Upper lobe of left lung (tissue), 6 donors: ENCODE results near the gene N4BP2. TPM values are rescaled to one million over a fixed set of nuclear protein-coding genes. Genes with fewer than 3 reads are reported as not detected.

Experiments used
- ATAC-seq, 2 donors: fragments of 200-7000 bp; cut with Tn5 transposase; one replicate each; pipeline ENCODE4 v1.9.1; 2022; ENCODE audit warnings: mild to moderate bottlenecking in 2 of 2, moderate library complexity in 2 of 2; ENCODE audit not compliant: low FRiP score in 2 of 2
- DNase-seq, 2 donors: peaks; one replicate each; pipeline ENCODE4 v3.0.0-alpha.2; 2019 to 2020
- H3K27ac ChIP-seq, 4 donors: fragments of 200-600 bp; sonication (generic); one replicate each; pipeline ENCODE4 v1.5.1; 2016 to 2019
- H3K27me3 ChIP-seq, 4 donors: fragments of 200-600 bp; sonication (generic); one replicate each; pipeline ENCODE4 v1.5.1; 2017 to 2019
- H3K36me3 ChIP-seq, 4 donors: fragments of 200-600 bp; sonication (generic); one replicate each; pipeline ENCODE4 v1.5.1; 2016 to 2019
- H3K4me1 ChIP-seq, 4 donors: fragments of 200-600 bp; sonication (generic); one replicate each; pipeline ENCODE4 v1.5.1; 2018 to 2019
- H3K4me3 ChIP-seq, 4 donors: fragments of 200-600 bp; sonication (generic); one replicate each; pipeline ENCODE4 v1.5.1; 2017 to 2019; ENCODE audit warnings: mild to moderate bottlenecking in 2 of 4, moderate library complexity in 1 of 4
- H3K9me3 ChIP-seq, 4 donors: fragments of 200-600 bp; sonication (generic); one replicate each; pipeline ENCODE4 v1.5.1; 2018 to 2019
- CTCF ChIP-seq, 6 experiments: fragments of 450-650 bp in 4 of 6; fragments of 200-600 bp in 2 of 6; sonication (generic) in 2 of 6; IDR thresholded peaks; one replicate each; pipeline ENCODE4 v1.5.1; 2016 to 2019; ENCODE audit warnings: antibody characterized with exemption in 6 of 6
- EP300 ChIP-seq, 4 donors: sonication (generic); formaldehyde crosslinking; IDR thresholded peaks; one replicate each; pipeline ENCODE4 v1.5.1; 2017; ENCODE audit warnings: antibody characterized with exemption in 4 of 4, control low read depth in 2 of 4
- POLR2A ChIP-seq, 4 donors: fragments of 450-650 bp; IDR thresholded peaks; one replicate each; pipeline ENCODE4 v1.5.1; 2016 to 2017; ENCODE audit warnings: antibody characterized with exemption in 4 of 4, mild to moderate bottlenecking in 2 of 4
- POLR2AphosphoS5 ChIP-seq, 2 donors: sonication (generic); formaldehyde crosslinking; IDR thresholded peaks; one replicate each; pipeline ENCODE4 v1.5.1; 2017; ENCODE audit warnings: antibody characterized with exemption in 2 of 2
- WGBS, 2 donors: methylation state at CpG; one replicate each; pipeline ENCODE4 v1.1.5; 2017 to 2018; 5-methylcytosine and 5-hydroxymethylcytosine counted together
- total RNA-seq, 6 donors: library from RNA; depleted of rRNA in 4 of 6; stranded (reverse); fragments of >200 nt in 4 of 6; gene quantifications; one replicate each; pipeline versions ENCODE4 v1.1.0 to v1.2.1, GENCODE V29; 2016 to 2021
- donor health status: DM: no; HTN: no; CAD: no; lungs with moderate emphysema.
- donor health status: DM: no; HTN: yes; CAD: no; lungs with severe emphysema.

The N4BP2 gene
- total RNA-seq, 6 donors from 2014 or later: 7.1 to 29.3 (median 9.1) TPM

DNA sequence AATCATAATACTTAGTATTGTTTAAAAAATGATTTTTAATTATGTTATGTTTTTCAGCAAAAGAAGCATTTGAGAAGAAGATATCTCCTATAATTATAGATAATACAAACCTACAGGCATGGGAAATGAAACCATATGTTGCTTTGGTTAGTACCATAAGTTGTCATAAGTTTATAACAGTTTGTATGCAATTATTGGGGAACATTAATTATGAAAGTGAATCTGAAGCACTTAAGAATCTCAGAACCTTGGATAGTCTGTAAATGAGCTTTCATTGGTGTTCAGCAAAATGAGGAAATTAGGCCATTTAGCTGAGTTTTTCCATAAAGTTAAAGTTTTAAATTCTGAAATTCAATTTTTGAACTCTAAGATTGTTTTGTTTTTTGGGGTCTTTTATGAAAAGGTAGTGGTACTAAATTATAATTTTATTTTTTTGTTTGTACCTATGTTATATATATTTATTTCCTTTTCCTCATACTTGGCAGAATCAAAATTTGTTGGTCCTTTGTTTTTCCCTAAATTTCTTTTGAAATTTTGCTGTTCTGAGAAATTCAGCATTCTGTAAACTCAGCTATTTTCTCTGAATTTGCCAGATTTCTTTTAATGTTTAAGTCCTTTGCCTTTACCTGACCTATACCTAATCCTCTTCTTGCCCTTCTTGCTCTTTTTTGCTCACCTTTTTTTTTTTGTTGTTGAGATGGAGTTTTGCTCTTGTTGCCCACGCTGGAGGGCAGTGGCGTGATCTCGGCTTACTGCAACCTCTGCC is 55.6 kb downstream of the N4BP2 start:
- peaks cover 0 to 9% (median 2%) of the 10 kb centered on the region in 4 donors for H3K36me3 ChIP-seq
- no peaks in the 10 kb centered on the region for H3K9me3 ChIP-seq
- TF ChIP-seq POLR2AphosphoS5 (IDR thresholded peaks at IDR 0.05) (no peak), EP300 (IDR thresholded peaks at IDR 0.05) (no peak), POLR2A (IDR thresholded peaks at IDR 0.05) (no peak), CTCF (IDR thresholded peaks at IDR 0.05) (no peak)
- H3K27me3 ChIP-seq: no peaks in the 10 kb centered on the region
- no peak for DNase-seq
- no peak overlapping the region for H3K27ac ChIP-seq
- WGBS, 2 donors: 98% methylated on average over 3 of the region's 3 CpGs
- H3K4me3 ChIP-seq: no peak overlapping the region
- H3K4me1 ChIP-seq: no peaks in the 10 kb centered on the region
- ATAC-seq: no peak

DNA sequence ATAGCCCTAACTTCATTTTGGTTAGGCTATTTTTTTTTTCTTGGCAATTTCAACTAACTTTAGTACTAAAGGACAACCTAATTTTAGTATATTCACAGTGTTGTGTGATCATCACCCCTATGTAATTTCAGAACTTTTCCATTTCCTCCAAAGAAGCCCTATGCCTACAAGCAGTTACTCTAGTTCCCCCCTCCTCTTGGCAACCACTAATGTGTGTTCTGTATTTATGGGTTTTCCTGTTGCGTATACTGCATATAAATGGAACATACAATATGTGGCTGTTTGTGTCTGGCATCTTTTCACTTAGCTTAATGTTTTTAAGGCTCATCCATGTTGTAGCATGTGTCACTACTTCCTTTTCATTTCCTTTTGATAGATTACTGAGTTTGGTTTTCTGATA is 57.6 kb downstream of the N4BP2 start:
- peaks cover 0 to 9% (median 0%) of the 10 kb centered on the region in 4 donors for H3K36me3 ChIP-seq
- no peaks in the 10 kb centered on the region for H3K27me3 ChIP-seq
- no peaks in the 10 kb centered on the region for H3K4me1 ChIP-seq
- ATAC-seq (no peak), DNase-seq (no peak)
- no peaks in the 10 kb centered on the region for H3K9me3 ChIP-seq
- TF ChIP-seq POLR2A (IDR thresholded peaks at IDR 0.05): no peak
- TF ChIP-seq EP300 (IDR thresholded peaks at IDR 0.05): no peak
- no peak for TF ChIP-seq POLR2AphosphoS5 (IDR thresholded peaks at IDR 0.05)
- WGBS, 2 donors: 65 to 100% methylated on average over 1 of the region's 1 CpG
- H3K4me3 ChIP-seq: no peak overlapping the region
- H3K27ac ChIP-seq: no peak overlapping the region

DNA sequence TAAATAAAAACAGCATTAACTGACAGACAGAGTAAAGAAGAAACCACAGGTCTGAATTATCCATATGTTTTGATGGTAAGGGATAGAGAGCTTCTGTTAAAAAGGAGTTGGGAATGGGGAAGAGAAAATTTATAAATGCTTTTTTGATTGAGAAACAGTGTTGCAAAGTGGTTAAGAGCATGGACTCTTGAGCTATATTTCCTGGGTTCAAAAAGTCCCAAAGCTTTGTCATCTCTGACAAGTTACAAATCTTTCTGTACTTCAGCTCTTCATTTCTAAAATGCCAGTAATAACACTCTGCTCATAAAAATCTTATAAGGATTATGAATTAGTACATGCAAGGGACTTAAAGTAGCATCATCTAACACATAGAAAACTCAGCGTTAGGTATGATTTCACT is 62.2 kb downstream of the N4BP2 start:
- WGBS, 2 donors: 83 to 86% methylated on average over 1 of the region's 1 CpG
- Histone ChIP-seq H3K27me3 (no peaks in the 10 kb centered on the region), H3K36me3 (no peaks in the 10 kb centered on the region), H3K27ac (no peak overlapping the region), H3K4me1 (peaks cover 0 to 3% (median 0%) of the 10 kb centered on the region in 4 donors), H3K4me3 (no peak overlapping the region), H3K9me3 (no peaks in the 10 kb centered on the region)
- no peak for ATAC-seq
- TF ChIP-seq EP300 (IDR thresholded peaks at IDR 0.05): no peak
- TF ChIP-seq POLR2AphosphoS5 (IDR thresholded peaks at IDR 0.05): no peak
- TF ChIP-seq CTCF (IDR thresholded peaks at IDR 0.05): no peak
- no peak for TF ChIP-seq POLR2A (IDR thresholded peaks at IDR 0.05)
- DNase-seq: no peak

- no peak overlapping the region for H3K27ac ChIP-seq
- 89 to 90% methylated on average over 3 of the region's 3 CpGs for WGBS, 2 donors
- no peaks in the 10 kb centered on the region for H3K27me3 ChIP-seq
- H3K4me3 ChIP-seq: no peak overlapping the region
- no peaks in the 10 kb centered on the region for H3K9me3 ChIP-seq
- no peaks in the 10 kb centered on the region for H3K36me3 ChIP-seq
- no peak for DNase-seq
- H3K4me1 ChIP-seq: peaks cover 0 to 3% (median 0%) of the 10 kb centered on the region in 4 donors
- TF ChIP-seq CTCF (IDR thresholded peaks at IDR 0.05) (no peak), POLR2AphosphoS5 (IDR thresholded peaks at IDR 0.05) (no peak), EP300 (IDR thresholded peaks at IDR 0.05) (no peak), POLR2A (IDR thresholded peaks at IDR 0.05) (no peak)
- ATAC-seq: no peak
These were observed 62.7 kb downstream of the N4BP2 start for GRCh38 chr4:40119344-40119743.

DNA sequence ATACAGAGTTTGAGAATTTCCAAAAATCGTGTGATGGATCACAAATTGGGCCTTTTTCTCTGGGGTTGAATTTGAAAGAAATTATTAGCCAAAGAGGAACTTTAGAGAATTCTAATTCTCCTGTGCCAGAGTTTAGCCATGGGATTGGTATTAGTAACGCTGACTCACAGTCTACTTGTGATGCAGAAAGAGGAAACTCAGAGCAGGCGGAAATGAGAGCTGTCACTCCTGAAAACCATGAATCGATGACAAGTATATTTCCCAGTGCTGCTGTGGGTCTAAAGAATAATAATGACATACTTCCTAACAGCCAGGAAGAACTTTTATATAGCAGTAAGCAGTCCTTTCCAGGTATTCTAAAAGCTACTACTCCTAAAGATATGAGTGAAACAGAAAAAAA is 64.9 kb downstream of the N4BP2 start:
- Histone ChIP-seq H3K4me3 (no peak overlapping the region), H3K9me3 (no peaks in the 10 kb centered on the region), H3K4me1 (peaks cover 0 to 3% (median 0%) of the 10 kb centered on the region in 4 donors), H3K27me3 (no peaks in the 10 kb centered on the region), H3K36me3 (peaks cover 0 to 5% (median 2%) of the 10 kb centered on the region in 4 donors), H3K27ac (peak overlapping the region in 3 of 4 donors; percentile 3 to 10 (median 4))
- ATAC-seq (peak in 1 of 2 donors; percentile 80), DNase-seq (peak in 1 of 2 donors; percentile 43)
- 39 to 42% methylated on average over 4 of the region's 4 CpGs for WGBS, 2 donors
- TF ChIP-seq CTCF (IDR thresholded peaks at IDR 0.05) (no peak), POLR2A (IDR thresholded peaks at IDR 0.05) (no peak), POLR2AphosphoS5 (IDR thresholded peaks at IDR 0.05) (no peak), EP300 (IDR thresholded peaks at IDR 0.05) (no peak)
